22Rv1 (cell line): ENCODE measurements around the gene ALG5.

Experiments
- CTCF ChIP-seq: fragments of 450-650 bp; IDR thresholded peaks from 2 replicates; pipeline ENCODE4 v1.5.1; 2017; ENCODE audit warnings: mild to moderate bottlenecking
- ZFX ChIP-seq: fragments of 450-650 bp; IDR thresholded peaks from 2 replicates; pipeline ENCODE4 v1.6.1; 2017; ENCODE audit warnings: antibody characterized with exemption, borderline replicate concordance

- TF ChIP-seq CTCF (no peak), ZFX (no peak)
Observed at GRCh38 chr13:36903925-36904595, 95.1 kb downstream of the ALG5 start.
